Measurements from ENCODE around the gene ZNF474.

GRCh38 chr5:122151640-122152039, 22.3 kb downstream of the ZNF474 start:
- no peak for TF ChIP-seq CTCF (conservative IDR thresholded peaks at IDR 0.05; ENCODE audit: low read depth, low read length)
- no peak for TF ChIP-seq EZH2 (IDR thresholded peaks at IDR 0.05; ENCODE audit: borderline replicate concordance, low read depth, low read length, poor library complexity, severe bottlenecking)

Measured in A673 (cell line).